ENCODE measurements around the gene COL28A1.

Gene COL28A1

DNA sequence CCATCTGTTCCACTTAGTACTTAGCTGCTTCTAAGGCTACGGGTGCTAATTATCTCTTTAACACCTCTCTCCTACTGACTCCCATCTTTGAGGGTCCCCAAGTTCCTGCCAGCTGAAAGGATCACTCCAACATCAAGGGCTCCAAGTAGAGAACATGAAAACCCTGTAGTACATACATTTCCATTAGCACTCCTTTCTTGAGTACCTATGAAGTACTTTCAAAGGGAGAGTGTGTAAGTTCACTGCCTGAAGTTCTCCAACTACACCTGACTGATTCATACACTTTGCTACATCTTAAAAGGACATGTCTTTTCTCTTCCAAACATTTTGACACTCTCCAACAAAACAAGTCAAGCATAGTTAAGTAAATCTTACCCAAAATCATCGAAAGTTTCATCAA, 113.8 kb downstream of the COL28A1 start:
- DNase-seq (ENCODE audit: low spot score): no peak
- TF ChIP-seq, protein P1, sequence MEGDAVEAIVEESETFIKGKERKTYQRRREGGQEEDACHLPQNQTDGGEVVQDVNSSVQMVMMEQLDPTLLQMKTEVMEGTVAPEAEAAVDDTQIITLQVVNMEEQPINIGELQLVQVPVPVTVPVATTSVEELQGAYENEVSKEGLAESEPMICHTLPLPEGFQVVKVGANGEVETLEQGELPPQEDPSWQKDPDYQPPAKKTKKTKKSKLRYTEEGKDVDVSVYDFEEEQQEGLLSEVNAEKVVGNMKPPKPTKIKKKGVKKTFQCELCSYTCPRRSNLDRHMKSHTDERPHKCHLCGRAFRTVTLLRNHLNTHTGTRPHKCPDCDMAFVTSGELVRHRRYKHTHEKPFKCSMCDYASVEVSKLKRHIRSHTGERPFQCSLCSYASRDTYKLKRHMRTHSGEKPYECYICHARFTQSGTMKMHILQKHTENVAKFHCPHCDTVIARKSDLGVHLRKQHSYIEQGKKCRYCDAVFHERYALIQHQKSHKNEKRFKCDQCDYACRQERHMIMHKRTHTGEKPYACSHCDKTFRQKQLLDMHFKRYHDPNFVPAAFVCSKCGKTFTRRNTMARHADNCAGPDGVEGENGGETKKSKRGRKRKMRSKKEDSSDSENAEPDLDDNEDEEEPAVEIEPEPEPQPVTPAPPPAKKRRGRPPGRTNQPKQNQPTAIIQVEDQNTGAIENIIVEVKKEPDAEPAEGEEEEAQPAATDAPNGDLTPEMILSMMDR (IDR thresholded peaks at IDR 0.05; ENCODE audit: extremely low read depth, missing control alignments): no peak

DNA sequence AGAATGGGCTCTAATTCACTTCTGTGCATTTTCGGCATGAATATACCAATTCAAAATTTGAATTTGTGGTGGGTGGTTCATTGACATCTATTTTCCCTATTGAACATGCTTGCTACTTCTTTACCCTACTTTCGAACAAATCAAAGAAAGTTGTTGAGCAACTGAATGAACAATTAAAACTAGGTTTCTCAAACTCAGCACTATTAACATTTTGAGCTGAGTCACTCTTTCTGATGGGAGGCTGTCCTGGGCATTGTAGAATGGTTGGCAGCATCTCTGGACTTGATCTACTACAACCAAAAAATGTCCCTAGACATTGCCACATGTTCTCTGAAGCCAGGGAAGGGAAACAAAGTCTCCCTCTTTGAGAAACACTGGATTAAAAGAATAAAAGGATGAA, 116.7 kb downstream of the COL28A1 start:
- TF ChIP-seq, protein P1 (IDR thresholded peaks at IDR 0.05; ENCODE audit: extremely low read depth, missing control alignments): no peak
- DNase-seq (ENCODE audit: low spot score): no peak

DNA sequence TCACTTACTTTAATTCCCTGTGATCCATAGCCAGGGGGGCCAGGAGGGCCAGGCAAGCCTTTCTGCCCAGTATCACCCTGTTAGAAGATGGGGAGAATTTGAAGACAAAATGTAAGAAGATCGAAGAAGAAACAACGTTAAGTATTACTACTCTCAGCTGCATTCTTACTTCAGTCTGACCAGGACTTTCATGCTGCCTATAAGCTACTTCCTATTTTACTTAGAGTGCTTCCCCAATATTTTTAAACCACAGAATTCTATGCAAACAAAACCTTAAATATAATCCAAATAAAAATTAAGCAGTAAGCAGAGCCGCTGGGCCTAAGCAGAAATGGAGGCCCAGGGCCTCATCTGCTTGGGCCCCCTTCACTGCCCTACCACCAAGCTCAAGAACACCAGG, 117.8 kb downstream of the COL28A1 start:
- TF ChIP-seq, protein P1 (IDR thresholded peaks at IDR 0.05; ENCODE audit: extremely low read depth, missing control alignments): no peak
- no peak for DNase-seq (ENCODE audit: low spot score)

DNA sequence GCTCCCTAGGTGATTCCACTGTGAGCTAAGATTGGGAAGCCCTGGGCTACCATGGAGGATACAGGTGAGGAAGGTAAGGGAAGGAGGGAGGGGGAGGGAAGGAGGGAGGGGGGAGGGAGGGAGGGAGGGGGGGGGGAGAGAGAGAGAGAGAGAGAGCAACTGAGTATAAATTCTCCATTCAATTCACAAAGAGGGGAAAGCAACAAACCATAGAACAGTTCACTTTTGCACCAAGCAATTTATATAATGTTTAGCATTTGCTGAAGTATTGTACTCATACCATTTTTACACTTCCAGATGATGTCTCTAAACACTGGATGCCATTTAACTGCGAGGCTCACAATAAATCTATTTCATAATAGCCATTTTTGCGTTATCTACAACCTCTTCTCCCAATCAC, 118.3 kb downstream of the COL28A1 start:
- no peak for DNase-seq (ENCODE audit: low spot score)
- TF ChIP-seq, protein P1 (IDR thresholded peaks at IDR 0.05; ENCODE audit: extremely low read depth, missing control alignments): no peak

DNA sequence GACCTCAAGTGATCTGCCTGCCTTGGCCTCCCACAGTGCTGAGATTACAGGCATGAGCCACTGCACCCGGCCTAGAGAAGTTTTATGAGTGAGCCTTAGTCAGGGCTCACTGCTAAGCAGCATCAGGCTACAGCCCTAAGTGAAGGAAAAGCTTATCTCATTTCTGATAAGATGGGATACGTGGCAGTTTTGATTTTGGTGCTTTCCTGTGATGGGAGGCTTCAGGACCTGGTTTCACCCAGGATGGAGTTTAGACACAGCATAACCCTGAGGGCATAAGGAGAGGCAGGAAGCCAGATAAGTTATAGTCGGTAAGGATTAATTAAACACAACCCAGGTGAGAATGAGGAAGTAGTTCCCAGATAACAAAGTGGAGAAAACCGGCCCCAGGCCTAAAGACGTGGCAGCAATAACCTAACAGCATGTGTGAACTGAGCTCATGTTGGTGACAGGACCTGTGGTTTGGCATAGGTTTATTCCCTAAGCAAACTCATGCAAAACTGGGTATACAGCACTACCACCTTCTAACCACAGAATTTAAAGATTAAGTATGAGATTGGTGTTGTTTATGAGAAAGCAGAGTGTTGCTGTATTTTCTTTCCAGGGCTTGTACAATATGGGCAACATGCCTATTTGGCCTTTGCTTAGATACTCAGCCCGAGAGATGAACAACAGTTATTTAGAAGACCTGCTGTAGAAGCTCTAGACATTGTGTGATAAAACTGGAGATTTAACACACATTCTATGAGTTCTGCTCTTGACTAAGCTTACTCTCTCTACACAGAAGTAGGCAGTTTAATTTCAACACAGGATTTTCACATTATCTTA, 119.4 kb downstream of the COL28A1 start:
- no peak for DNase-seq (ENCODE audit: low spot score)
- TF ChIP-seq, protein P1 (IDR thresholded peaks at IDR 0.05; ENCODE audit: extremely low read depth, missing control alignments): no peak

DNA sequence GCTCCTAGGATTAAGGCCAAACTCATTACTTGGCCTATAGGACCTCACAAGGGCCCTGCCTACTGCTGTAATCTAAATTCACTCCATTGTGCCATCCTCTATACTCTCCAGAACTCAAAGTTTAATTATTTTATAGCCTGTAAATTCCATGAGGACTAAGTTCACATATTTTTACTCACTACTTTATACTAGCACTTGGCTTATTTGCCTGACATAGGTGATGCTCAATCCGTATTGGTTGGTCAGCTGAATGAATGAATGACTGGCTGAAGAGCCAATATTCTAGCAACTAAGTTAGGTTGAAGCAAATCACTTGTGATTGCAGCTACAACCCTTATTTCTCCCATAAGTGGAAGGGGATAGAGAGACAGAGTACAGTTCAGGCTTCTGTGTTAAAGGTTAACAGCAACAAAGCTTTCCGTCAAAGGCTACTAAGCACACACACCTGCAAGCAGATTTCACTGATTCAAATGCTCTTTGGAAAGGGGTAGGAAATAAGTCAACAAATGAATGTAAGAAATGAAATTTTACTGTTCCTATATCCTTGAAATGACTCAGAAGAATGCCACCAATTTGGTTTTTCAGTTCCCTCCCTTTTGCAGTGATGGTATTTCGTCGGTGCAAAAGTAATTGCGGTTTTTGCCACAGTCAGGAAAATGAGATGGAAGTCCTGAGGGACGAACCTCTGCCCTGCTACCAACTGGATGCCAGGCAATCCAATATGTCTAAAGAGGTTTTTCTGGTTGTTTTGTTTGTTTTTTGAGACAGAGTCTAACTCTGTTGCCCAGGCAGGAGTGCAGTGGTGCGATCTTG, 120.7 kb downstream of the COL28A1 start:
- DNase-seq (ENCODE audit: low spot score): no peak
- TF ChIP-seq, protein P1 (IDR thresholded peaks at IDR 0.05; ENCODE audit: extremely low read depth, missing control alignments): no peak
